Left ventricle myocardium inferior (tissue), 1 donor: ENCODE measurements around the gene SPTBN1. TPM values are rescaled to one million over a fixed set of nuclear protein-coding genes. Genes with fewer than 3 reads are reported as not detected.

Experiments
- DNase-seq: peaks from one replicate; pipeline ENCODE4 v3.0.0-alpha.2; 2020
- H3K27ac ChIP-seq: fragments of 200-600 bp; replicated peaks from 2 replicates; pipeline ENCODE4 v1.8.0; 2021
- H3K27me3 ChIP-seq: fragments of 200-600 bp; 2 replicates; pipeline ENCODE4 v1.8.0; 2021; ENCODE audit warnings: low read depth
- H3K36me3 ChIP-seq: fragments of 200-600 bp; 2 replicates; pipeline ENCODE4 v1.8.0; 2021
- H3K4me1 ChIP-seq: fragments of 200-600 bp; 2 replicates; pipeline ENCODE4 v1.8.0; 2021
- H3K4me3 ChIP-seq: fragments of 200-600 bp; 2 replicates; pipeline ENCODE4 v1.8.0; 2021; ENCODE audit warnings: mild to moderate bottlenecking, moderate library complexity
- H3K9me3 ChIP-seq: fragments of 200-600 bp; replicated peaks from 2 replicates; pipeline ENCODE4 v1.8.0; 2021
- CTCF ChIP-seq: fragments of 200-600 bp; IDR thresholded peaks from 2 replicates; pipeline ENCODE4 v1.8.0; 2021; ENCODE audit warnings: antibody characterized with exemption, mild to moderate bottlenecking, borderline replicate concordance
- intact Hi-C: fragments of 100-400 bp; cut with micrococcal nuclease; formaldehyde crosslinking; loops from one replicate; pipeline ENCODE4 v1.11.0; 2022
- total RNA-seq: library from RNA; stranded (reverse); fragmentation: NEBNext Ultra II Directional; extraction: Animal tissue kit (Norgen Biotek cat#: 25700); gene quantifications from one replicate; pipeline ENCODE4 v1.2.1, GENCODE V29; 2021
- donor health status: DM: no; HTN: yes; CAD: no; lungs with severe emphysema.

Gene SPTBN1
- total RNA-seq, 1 donor from 2014 or later: 484 TPM

GRCh38 chr2:54529935-54530334 lies 73.8 kb downstream of the SPTBN1 start:
- H3K27me3 ChIP-seq: no peaks in the 10 kb centered on the region
- TF ChIP-seq CTCF: no peak
- H3K9me3 ChIP-seq: no peaks in the 10 kb centered on the region
- no peak overlapping the region for H3K4me3 ChIP-seq
- intact Hi-C loops: loop anchor here (10.0 kb wide), 2 partner anchors 105 to 175 kb away; no protein-coding TSS in a partner anchor
- peaks cover 75% of the 10 kb centered on the region for H3K36me3 ChIP-seq
- no peak for DNase-seq
- H3K4me1 ChIP-seq: peaks cover 95% of the 10 kb centered on the region
- H3K27ac ChIP-seq: peak overlapping the region; percentile 83

GRCh38 chr2:54531558-54531957 lies 75.4 kb downstream of the SPTBN1 start:
- Histone ChIP-seq H3K4me3 (no peak overlapping the region), H3K27ac (peak overlapping the region; percentile 83), H3K36me3 (peaks cover 78% of the 10 kb centered on the region), H3K4me1 (peaks cover 95% of the 10 kb centered on the region), H3K9me3 (no peaks in the 10 kb centered on the region), H3K27me3 (no peaks in the 10 kb centered on the region)
- no peak for TF ChIP-seq CTCF
- intact Hi-C loops: no loop called here
- no peak for DNase-seq

- H3K4me1 ChIP-seq: peaks cover 95% of the 10 kb centered on the region
- H3K27me3 ChIP-seq: no peaks in the 10 kb centered on the region
- H3K9me3 ChIP-seq: no peaks in the 10 kb centered on the region
- H3K36me3 ChIP-seq: peaks cover 57% of the 10 kb centered on the region
- intact Hi-C loops: no loop called here
- peak overlapping the region; percentile 27 for H3K27ac ChIP-seq
- no peak overlapping the region for H3K4me3 ChIP-seq
- no peak for TF ChIP-seq CTCF
- DNase-seq: no peak
Measured at GRCh38 chr2:54534221-54534620, 78.1 kb downstream of the SPTBN1 start.

- peaks cover 95% of the 10 kb centered on the region for H3K4me1 ChIP-seq
- no peak for DNase-seq
- no peak for TF ChIP-seq CTCF
- H3K27ac ChIP-seq: peak overlapping the region; percentile 27
- H3K36me3 ChIP-seq: peaks cover 53% of the 10 kb centered on the region
- intact Hi-C loops: no loop called here
- no peaks in the 10 kb centered on the region for H3K9me3 ChIP-seq
- no peaks in the 10 kb centered on the region for H3K27me3 ChIP-seq
- no peak overlapping the region for H3K4me3 ChIP-seq
Measured at GRCh38 chr2:54534625-54535024, 78.5 kb downstream of the SPTBN1 start.

- Histone ChIP-seq H3K9me3 (no peaks in the 10 kb centered on the region), H3K4me1 (peaks cover 95% of the 10 kb centered on the region), H3K27ac (peak overlapping the region; percentile 25), H3K36me3 (peaks cover 43% of the 10 kb centered on the region), H3K4me3 (no peak overlapping the region), H3K27me3 (no peaks in the 10 kb centered on the region)
- intact Hi-C loops: no loop called here
- peak; percentile 44 for DNase-seq
- TF ChIP-seq CTCF: no peak
Measured at GRCh38 chr2:54535599-54536195, 79.6 kb downstream of the SPTBN1 start.
